Mesendoderm (in vitro differentiated cells): ENCODE results near the gene KCNJ3.

ENCODE experiments used
- DNase-seq: peaks from one replicate; pipeline ENCODE4 v3.0.0; 2013
- H2AK5ac ChIP-seq: 2 replicates; pipeline ENCODE4 v1.6.1; 2013; ENCODE audit warnings: low read length, inconsistent platforms
- H2BK120ac ChIP-seq: 2 replicates; pipeline ENCODE4 v1.6.1; 2013; ENCODE audit warnings: low read depth, mild to moderate bottlenecking, low read length, moderate library complexity, mixed read lengths
- H2BK15ac ChIP-seq: replicated peaks from 2 replicates; pipeline ENCODE4 v1.6.1; 2013; ENCODE audit warnings: low read depth, mild to moderate bottlenecking, moderate library complexity
- H2BK5ac ChIP-seq: 2 replicates; pipeline ENCODE4 v1.6.1; 2013; ENCODE audit warnings: low read length, inconsistent platforms
- H3K18ac ChIP-seq: 2 replicates; pipeline ENCODE4 v1.6.1; 2013; ENCODE audit warnings: mild to moderate bottlenecking, low read length, mixed read lengths
- H3K23ac ChIP-seq: one replicate; pipeline ENCODE4 v1.6.1; 2013; ENCODE audit warnings: low read length
- H3K27ac ChIP-seq: 2 replicates; pipeline ENCODE4 v1.5.1; 2013; ENCODE audit warnings: low read depth, mild to moderate bottlenecking, inconsistent platforms, low read length, moderate library complexity
- H3K27me3 ChIP-seq: 2 replicates; pipeline ENCODE4 v1.6.1; 2013; ENCODE audit warnings: low read length, control low read depth, mild to moderate bottlenecking, inconsistent platforms; ENCODE audit not compliant: insufficient read depth, poor library complexity
- H3K36me3 ChIP-seq: 2 replicates; pipeline ENCODE4 v1.6.1; 2013; ENCODE audit warnings: low read length, inconsistent platforms; ENCODE audit not compliant: control insufficient read depth, insufficient read depth
- H3K4ac ChIP-seq: one replicate; pipeline ENCODE4 v1.6.1; 2013; ENCODE audit warnings: low read depth, mild to moderate bottlenecking, low read length, moderate library complexity
- H3K4me1 ChIP-seq: 2 replicates; pipeline ENCODE4 v1.6.1; 2013; ENCODE audit warnings: low read depth, low read length, inconsistent platforms; ENCODE audit not compliant: control insufficient read depth
- H3K4me2 ChIP-seq: 2 replicates; pipeline ENCODE4 v1.6.1; 2013; ENCODE audit warnings: low read length
- H3K4me3 ChIP-seq: 2 replicates; pipeline ENCODE4 v1.5.1; 2013; ENCODE audit warnings: mild to moderate bottlenecking, low read length
- H3K56ac ChIP-seq: one replicate; pipeline ENCODE4 v1.6.1; 2013; ENCODE audit warnings: low read length
- H3K79me1 ChIP-seq: 2 replicates; pipeline ENCODE4 v1.6.1; 2013; ENCODE audit warnings: low read length, inconsistent platforms
- H3K79me2 ChIP-seq: 2 replicates; pipeline ENCODE4 v1.6.1; 2013; ENCODE audit warnings: mild to moderate bottlenecking, low read length; ENCODE audit not compliant: control insufficient read depth, insufficient read depth
- H3K9ac ChIP-seq: 2 replicates; pipeline ENCODE4 v1.6.1; 2013; ENCODE audit warnings: low read length, inconsistent platforms
- H4K5ac ChIP-seq: one replicate; pipeline ENCODE4 v1.6.1; 2013; ENCODE audit warnings: low read length
- H4K8ac ChIP-seq: one replicate; pipeline ENCODE4 v1.6.1; 2013; ENCODE audit warnings: low read depth, mild to moderate bottlenecking, control low read depth, low read length, moderate library complexity
- WGBS: extraction: QIAGEN DNeasy Blood & Tissue Kit; methylation state at CpG from one replicate; pipeline ENCODE4 v1.1.7; 2013; ENCODE audit warnings: low lambda C conversion rate, missing lambda C conversion rate; ENCODE audit not compliant: insufficient coverage; ENCODE audit errors: extremely low coverage; 5-methylcytosine and 5-hydroxymethylcytosine counted together

KCNJ3 gene

GRCh38 chr2:154882725-154883124 lies 184.2 kb downstream of the KCNJ3 start:
- Histone ChIP-seq H2BK5ac (no peak overlapping the region), H3K9ac (no peak overlapping the region), H2BK120ac (no peak overlapping the region), H3K36me3 (no peaks in the 10 kb centered on the region), H2BK15ac (no peak overlapping the region), H3K27me3 (no peaks in the 10 kb centered on the region), H3K27ac (no peak overlapping the region), H3K79me2 (no peaks in the 10 kb centered on the region), H3K4ac (no peak overlapping the region), H3K4me3 (no peak overlapping the region), H3K79me1 (no peaks in the 10 kb centered on the region), H3K4me2 (no peak overlapping the region), H3K4me1 (no peaks in the 10 kb centered on the region), H2AK5ac (no peak overlapping the region), H4K8ac (no peak overlapping the region), H4K5ac (no peak overlapping the region), H3K23ac (no peak overlapping the region), H3K18ac (no peak overlapping the region), H3K56ac (no peak overlapping the region)
- no peak for DNase-seq
- no CpG with 5 or more reads among the region's 3 CpGs for WGBS

- no CpG with 5 or more reads among the region's 5 CpGs for WGBS
- Histone ChIP-seq H3K18ac (no peak overlapping the region), H2BK15ac (no peak overlapping the region), H3K36me3 (no peaks in the 10 kb centered on the region), H3K27ac (no peak overlapping the region), H3K79me1 (no peaks in the 10 kb centered on the region), H2AK5ac (no peak overlapping the region), H3K79me2 (no peaks in the 10 kb centered on the region), H2BK120ac (no peak overlapping the region), H2BK5ac (no peak overlapping the region), H3K56ac (no peak overlapping the region), H4K5ac (no peak overlapping the region), H3K9ac (no peak overlapping the region), H3K4me2 (no peak overlapping the region), H3K4me3 (no peak overlapping the region), H3K4ac (no peak overlapping the region), H3K23ac (no peak overlapping the region), H3K4me1 (no peaks in the 10 kb centered on the region), H3K27me3 (no peaks in the 10 kb centered on the region), H4K8ac (no peak overlapping the region)
- DNase-seq, result no peak
These were observed 187.8 kb downstream of the KCNJ3 start for GRCh38 chr2:154886316-154886715.

- no peak overlapping the region for H2AK5ac ChIP-seq
- no CpG with 5 or more reads among the region's 1 CpG for WGBS
- H4K8ac ChIP-seq, result no peak overlapping the region
- no peak overlapping the region for H4K5ac ChIP-seq
- no peak overlapping the region for H3K23ac ChIP-seq
- DNase-seq, result no peak
- H3K18ac ChIP-seq, result no peak overlapping the region
- H3K27me3 ChIP-seq, result no peaks in the 10 kb centered on the region
- H3K79me2 ChIP-seq, result no peaks in the 10 kb centered on the region
- no peaks in the 10 kb centered on the region for H3K36me3 ChIP-seq
- no peak overlapping the region for H3K56ac ChIP-seq
- H3K4ac ChIP-seq, result no peak overlapping the region
- H3K4me3 ChIP-seq, result no peak overlapping the region
- H2BK15ac ChIP-seq, result no peak overlapping the region
- no peak overlapping the region for H3K9ac ChIP-seq
- H3K79me1 ChIP-seq, result no peaks in the 10 kb centered on the region
- no peaks in the 10 kb centered on the region for H3K4me1 ChIP-seq
- no peak overlapping the region for H3K27ac ChIP-seq
- no peak overlapping the region for H2BK120ac ChIP-seq
- H2BK5ac ChIP-seq, result no peak overlapping the region
- no peak overlapping the region for H3K4me2 ChIP-seq
These were observed 199.8 kb downstream of the KCNJ3 start for GRCh38 chr2:154898269-154898668.

- DNase-seq, result no peak
- H3K4ac ChIP-seq, result no peak overlapping the region
- no peak overlapping the region for H2BK15ac ChIP-seq
- H3K27me3 ChIP-seq, result no peaks in the 10 kb centered on the region
- H2AK5ac ChIP-seq, result no peak overlapping the region
- no peak overlapping the region for H2BK5ac ChIP-seq
- H3K79me2 ChIP-seq, result no peaks in the 10 kb centered on the region
- H3K4me3 ChIP-seq, result no peak overlapping the region
- H3K23ac ChIP-seq, result no peak overlapping the region
- H3K56ac ChIP-seq, result no peak overlapping the region
- H3K9ac ChIP-seq, result no peak overlapping the region
- H2BK120ac ChIP-seq, result no peak overlapping the region
- H3K27ac ChIP-seq, result no peak overlapping the region
- no peaks in the 10 kb centered on the region for H3K79me1 ChIP-seq
- H3K4me2 ChIP-seq, result no peak overlapping the region
- no CpG with 5 or more reads among the region's 1 CpG for WGBS
- no peaks in the 10 kb centered on the region for H3K36me3 ChIP-seq
- no peak overlapping the region for H3K18ac ChIP-seq
- no peak overlapping the region for H4K5ac ChIP-seq
- no peak overlapping the region for H4K8ac ChIP-seq
- H3K4me1 ChIP-seq, result no peaks in the 10 kb centered on the region
These were observed 202.6 kb downstream of the KCNJ3 start for GRCh38 chr2:154901063-154901462.
